HEK293 (cell line): ENCODE data around the gene PALD1.

Source experiments
- BCL11A ChIP-seq: fragments of 450-650 bp; formaldehyde crosslinking; IDR thresholded peaks from 2 replicates; pipeline ENCODE4 v1.5.1; 2016; ENCODE audit warnings: low read depth, missing biosample characterization, missing genetic modification characterization
- TRIM28 ChIP-seq: IDR thresholded peaks from 2 replicates; pipeline ENCODE4 v1.6.1; 2011; ENCODE audit warnings: low read length, control low read depth, borderline replicate concordance
- YY2 ChIP-seq: fragments of 450-650 bp; formaldehyde crosslinking; IDR thresholded peaks from 2 replicates; pipeline ENCODE4 v1.5.1; 2016; ENCODE audit warnings: missing biosample characterization, missing genetic modification characterization
- ZNF138 ChIP-seq: fragments of 450-650 bp; formaldehyde crosslinking; IDR thresholded peaks from 2 replicates; pipeline ENCODE4 v1.5.1; 2016; ENCODE audit warnings: missing biosample characterization, missing genetic modification characterization, borderline replicate concordance
- ZNF174 ChIP-seq: fragments of 450-650 bp; formaldehyde crosslinking; IDR thresholded peaks from 2 replicates; pipeline ENCODE4 v1.5.0; 2017; ENCODE audit warnings: missing biosample characterization, mild to moderate bottlenecking, missing genetic modification characterization
- ZNF24 ChIP-seq: fragments of 450-650 bp; formaldehyde crosslinking; IDR thresholded peaks from 2 replicates; pipeline ENCODE4 v1.5.1; 2016; ENCODE audit warnings: missing biosample characterization, missing genetic modification characterization
- ZNF555 ChIP-seq: fragments of 450-650 bp; formaldehyde crosslinking; conservative IDR thresholded peaks from 2 replicates; pipeline ENCODE4 v1.5.1; 2017; ENCODE audit warnings: missing biosample characterization, mild to moderate bottlenecking, missing genetic modification characterization, inconsistent platforms
- TF ChIP-seq, protein P1 (sequence below): fragments of 450-650 bp; formaldehyde crosslinking; IDR thresholded peaks from 2 replicates; pipeline ENCODE4 v1.5.1; 2016; ENCODE audit warnings: missing biosample characterization, missing genetic modification characterization
- TF ChIP-seq, protein P2 (sequence below): fragments of 450-650 bp; formaldehyde crosslinking; IDR thresholded peaks from 2 replicates; pipeline ENCODE4 v1.5.1; 2016; ENCODE audit warnings: missing biosample characterization, missing genetic modification characterization
- TF ChIP-seq, protein P3 (sequence below): fragments of 450-650 bp; formaldehyde crosslinking; IDR thresholded peaks from 2 replicates; pipeline ENCODE4 v1.5.1; 2016; ENCODE audit warnings: missing biosample characterization, missing genetic modification characterization
- TF ChIP-seq, protein P4 (sequence below): sonication (generic); formaldehyde crosslinking; IDR thresholded peaks from 2 replicates; pipeline ENCODE4 v1.8.1; 2022; ENCODE audit warnings: mild to moderate bottlenecking, moderate library complexity, missing genetic modification reagents
- TF ChIP-seq, protein P5 (sequence below): fragments of 450-650 bp; formaldehyde crosslinking; IDR thresholded peaks from 2 replicates; pipeline ENCODE4 v1.5.0; 2017; ENCODE audit warnings: missing biosample characterization, missing genetic modification characterization, borderline replicate concordance

DNA sequence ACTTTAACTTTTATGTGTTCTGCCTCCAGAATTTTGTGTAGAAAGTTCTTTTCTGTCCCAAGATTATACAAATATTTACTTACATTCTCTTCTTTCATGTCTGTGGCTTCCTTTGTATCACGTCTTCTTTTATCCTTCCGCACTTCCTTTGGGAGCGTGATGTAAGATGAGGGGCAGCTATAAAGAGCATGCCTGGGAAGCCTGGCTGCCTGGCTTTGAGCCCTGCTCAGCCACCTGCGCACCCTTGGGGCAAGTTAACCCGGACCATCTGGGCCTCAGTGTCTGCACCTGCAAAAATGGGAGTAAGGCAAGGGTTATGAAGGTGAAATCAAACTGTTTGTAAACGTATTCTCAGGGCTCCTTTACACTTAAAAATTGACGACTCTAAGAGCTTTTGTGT lies 25.2 kb downstream of the PALD1 start:
- TF ChIP-seq, protein P1, sequence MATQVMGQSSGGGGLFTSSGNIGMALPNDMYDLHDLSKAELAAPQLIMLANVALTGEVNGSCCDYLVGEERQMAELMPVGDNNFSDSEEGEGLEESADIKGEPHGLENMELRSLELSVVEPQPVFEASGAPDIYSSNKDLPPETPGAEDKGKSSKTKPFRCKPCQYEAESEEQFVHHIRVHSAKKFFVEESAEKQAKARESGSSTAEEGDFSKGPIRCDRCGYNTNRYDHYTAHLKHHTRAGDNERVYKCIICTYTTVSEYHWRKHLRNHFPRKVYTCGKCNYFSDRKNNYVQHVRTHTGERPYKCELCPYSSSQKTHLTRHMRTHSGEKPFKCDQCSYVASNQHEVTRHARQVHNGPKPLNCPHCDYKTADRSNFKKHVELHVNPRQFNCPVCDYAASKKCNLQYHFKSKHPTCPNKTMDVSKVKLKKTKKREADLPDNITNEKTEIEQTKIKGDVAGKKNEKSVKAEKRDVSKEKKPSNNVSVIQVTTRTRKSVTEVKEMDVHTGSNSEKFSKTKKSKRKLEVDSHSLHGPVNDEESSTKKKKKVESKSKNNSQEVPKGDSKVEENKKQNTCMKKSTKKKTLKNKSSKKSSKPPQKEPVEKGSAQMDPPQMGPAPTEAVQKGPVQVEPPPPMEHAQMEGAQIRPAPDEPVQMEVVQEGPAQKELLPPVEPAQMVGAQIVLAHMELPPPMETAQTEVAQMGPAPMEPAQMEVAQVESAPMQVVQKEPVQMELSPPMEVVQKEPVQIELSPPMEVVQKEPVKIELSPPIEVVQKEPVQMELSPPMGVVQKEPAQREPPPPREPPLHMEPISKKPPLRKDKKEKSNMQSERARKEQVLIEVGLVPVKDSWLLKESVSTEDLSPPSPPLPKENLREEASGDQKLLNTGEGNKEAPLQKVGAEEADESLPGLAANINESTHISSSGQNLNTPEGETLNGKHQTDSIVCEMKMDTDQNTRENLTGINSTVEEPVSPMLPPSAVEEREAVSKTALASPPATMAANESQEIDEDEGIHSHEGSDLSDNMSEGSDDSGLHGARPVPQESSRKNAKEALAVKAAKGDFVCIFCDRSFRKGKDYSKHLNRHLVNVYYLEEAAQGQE (tag by site-specific recombination): no peak
- TF ChIP-seq, protein P2, sequence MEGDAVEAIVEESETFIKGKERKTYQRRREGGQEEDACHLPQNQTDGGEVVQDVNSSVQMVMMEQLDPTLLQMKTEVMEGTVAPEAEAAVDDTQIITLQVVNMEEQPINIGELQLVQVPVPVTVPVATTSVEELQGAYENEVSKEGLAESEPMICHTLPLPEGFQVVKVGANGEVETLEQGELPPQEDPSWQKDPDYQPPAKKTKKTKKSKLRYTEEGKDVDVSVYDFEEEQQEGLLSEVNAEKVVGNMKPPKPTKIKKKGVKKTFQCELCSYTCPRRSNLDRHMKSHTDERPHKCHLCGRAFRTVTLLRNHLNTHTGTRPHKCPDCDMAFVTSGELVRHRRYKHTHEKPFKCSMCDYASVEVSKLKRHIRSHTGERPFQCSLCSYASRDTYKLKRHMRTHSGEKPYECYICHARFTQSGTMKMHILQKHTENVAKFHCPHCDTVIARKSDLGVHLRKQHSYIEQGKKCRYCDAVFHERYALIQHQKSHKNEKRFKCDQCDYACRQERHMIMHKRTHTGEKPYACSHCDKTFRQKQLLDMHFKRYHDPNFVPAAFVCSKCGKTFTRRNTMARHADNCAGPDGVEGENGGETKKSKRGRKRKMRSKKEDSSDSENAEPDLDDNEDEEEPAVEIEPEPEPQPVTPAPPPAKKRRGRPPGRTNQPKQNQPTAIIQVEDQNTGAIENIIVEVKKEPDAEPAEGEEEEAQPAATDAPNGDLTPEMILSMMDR (tag by site-specific recombination): no peak
- TF ChIP-seq, protein P3, sequence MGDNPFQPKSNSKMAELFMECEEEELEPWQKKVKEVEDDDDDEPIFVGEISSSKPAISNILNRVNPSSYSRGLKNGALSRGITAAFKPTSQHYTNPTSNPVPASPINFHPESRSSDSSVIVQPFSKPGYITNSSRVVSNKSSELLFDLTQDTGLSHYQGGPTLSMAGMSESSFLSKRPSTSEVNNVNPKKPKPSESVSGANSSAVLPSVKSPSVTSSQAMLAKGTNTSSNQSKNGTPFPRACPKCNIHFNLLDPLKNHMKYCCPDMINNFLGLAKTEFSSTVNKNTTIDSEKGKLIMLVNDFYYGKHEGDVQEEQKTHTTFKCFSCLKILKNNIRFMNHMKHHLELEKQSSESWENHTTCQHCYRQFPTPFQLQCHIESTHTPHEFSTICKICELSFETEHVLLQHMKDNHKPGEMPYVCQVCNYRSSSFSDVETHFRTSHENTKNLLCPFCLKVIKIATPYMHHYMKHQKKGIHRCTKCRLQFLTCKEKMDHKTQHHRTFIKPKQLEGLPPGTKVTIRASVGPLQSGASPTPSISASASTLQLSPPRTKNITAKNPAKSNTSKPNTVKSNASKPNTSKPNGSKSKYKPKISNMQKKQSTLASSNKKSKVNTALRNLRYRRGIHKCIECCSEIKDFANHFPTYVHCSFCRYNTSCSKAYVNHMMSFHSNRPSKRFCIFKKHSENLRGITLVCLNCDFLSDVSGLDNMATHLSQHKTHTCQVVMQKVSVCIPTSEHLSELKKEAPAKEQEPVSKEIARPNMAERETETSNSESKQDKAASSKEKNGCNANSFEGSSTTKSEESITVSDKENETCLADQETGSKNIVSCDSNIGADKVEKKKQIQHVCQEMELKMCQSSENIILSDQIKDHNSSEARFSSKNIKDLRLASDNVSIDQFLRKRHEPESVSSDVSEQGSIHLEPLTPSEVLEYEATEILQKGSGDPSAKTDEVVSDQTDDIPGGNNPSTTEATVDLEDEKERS (tag by site-specific recombination): no peak
- TF ChIP-seq BCL11A (tag by site-specific recombination) (no peak), YY2 (no peak), ZNF174 (tag by site-specific recombination) (no peak), TRIM28 (no peak), ZNF138 (tag by site-specific recombination) (no peak), ZNF24 (tag by site-specific recombination) (no peak), ZNF555 (tag by site-specific recombination) (no peak)
- TF ChIP-seq, protein P4, sequence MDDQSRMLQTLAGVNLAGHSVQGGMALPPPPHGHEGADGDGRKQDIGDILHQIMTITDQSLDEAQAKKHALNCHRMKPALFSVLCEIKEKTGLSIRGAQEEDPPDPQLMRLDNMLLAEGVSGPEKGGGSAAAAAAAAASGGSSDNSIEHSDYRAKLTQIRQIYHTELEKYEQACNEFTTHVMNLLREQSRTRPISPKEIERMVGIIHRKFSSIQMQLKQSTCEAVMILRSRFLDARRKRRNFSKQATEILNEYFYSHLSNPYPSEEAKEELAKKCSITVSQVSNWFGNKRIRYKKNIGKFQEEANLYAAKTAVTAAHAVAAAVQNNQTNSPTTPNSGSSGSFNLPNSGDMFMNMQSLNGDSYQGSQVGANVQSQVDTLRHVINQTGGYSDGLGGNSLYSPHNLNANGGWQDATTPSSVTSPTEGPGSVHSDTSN (CRISPR knock-in tag): no peak
- TF ChIP-seq, protein P5, sequence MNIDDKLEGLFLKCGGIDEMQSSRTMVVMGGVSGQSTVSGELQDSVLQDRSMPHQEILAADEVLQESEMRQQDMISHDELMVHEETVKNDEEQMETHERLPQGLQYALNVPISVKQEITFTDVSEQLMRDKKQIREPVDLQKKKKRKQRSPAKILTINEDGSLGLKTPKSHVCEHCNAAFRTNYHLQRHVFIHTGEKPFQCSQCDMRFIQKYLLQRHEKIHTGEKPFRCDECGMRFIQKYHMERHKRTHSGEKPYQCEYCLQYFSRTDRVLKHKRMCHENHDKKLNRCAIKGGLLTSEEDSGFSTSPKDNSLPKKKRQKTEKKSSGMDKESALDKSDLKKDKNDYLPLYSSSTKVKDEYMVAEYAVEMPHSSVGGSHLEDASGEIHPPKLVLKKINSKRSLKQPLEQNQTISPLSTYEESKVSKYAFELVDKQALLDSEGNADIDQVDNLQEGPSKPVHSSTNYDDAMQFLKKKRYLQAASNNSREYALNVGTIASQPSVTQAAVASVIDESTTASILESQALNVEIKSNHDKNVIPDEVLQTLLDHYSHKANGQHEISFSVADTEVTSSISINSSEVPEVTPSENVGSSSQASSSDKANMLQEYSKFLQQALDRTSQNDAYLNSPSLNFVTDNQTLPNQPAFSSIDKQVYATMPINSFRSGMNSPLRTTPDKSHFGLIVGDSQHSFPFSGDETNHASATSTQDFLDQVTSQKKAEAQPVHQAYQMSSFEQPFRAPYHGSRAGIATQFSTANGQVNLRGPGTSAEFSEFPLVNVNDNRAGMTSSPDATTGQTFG (tag by site-specific recombination): no peak
